A549 (cell line): ENCODE results near the gene SASH1. TPM values are rescaled to one million over a fixed set of nuclear protein-coding genes. Genes with fewer than 3 reads are reported as not detected.

Source experiments
- ATAC-seq, 2 experiments: fragments of 200-7000 bp in 1 of 2; fragments of >200 bp in 1 of 2; cut with Nextera tagmentation in 1 of 2; cut with Tn5 transposase in 1 of 2; 3 replicates each; pipeline versions ENCODE4 v1.8.0 to v1.9.1; 2018 to 2020; ENCODE audit warnings: mild to moderate bottlenecking in 1 of 2, moderate library complexity in 1 of 2
- CTCF ChIA-PET: fragments of 300-600 bp; sonication (Branson Sonifier 250); formaldehyde crosslinking; extraction: SDS; loops from one replicate; lab custom pipeline; 2021; ENCODE audit warnings: antibody characterized with exemption, inconsistent platforms; lab: Yijun Ruan, JAX
- POLR2A ChIA-PET: fragments of 350-600 bp; formaldehyde crosslinking; extraction: SDS; loops from one replicate; lab custom pipeline; 2021; ENCODE audit warnings: antibody characterized with exemption, inconsistent platforms; lab: Yijun Ruan, JAX
- DNase-seq, 2 experiments: peaks; one replicate each; pipeline versions ENCODE4 v3.0.0 to v3.0.0-alpha.2; 2011 to 2016; ENCODE audit warnings: low read depth in 1 of 2, low spot score in 1 of 2
- FAIRE-seq: peaks from 2 replicates; lab custom pipeline; 2011; peaks lifted over from hg19 to GRCh38; lab: Jason Lieb, UNC
- H3K27ac ChIP-seq, 2 experiments: fragments of >200 bp; sonication (Bioruptor Twin); formaldehyde crosslinking; 3 replicates each; pipeline ENCODE4 v1.5.1; 2016 to 2017
- H3K4me1 ChIP-seq: fragments of >200 bp; sonication (Bioruptor Twin); formaldehyde crosslinking; 3 replicates; pipeline ENCODE4 v1.6.1; 2016
- H3K4me2 ChIP-seq: fragments of >200 bp; sonication (Bioruptor Twin); formaldehyde crosslinking; 3 replicates; pipeline ENCODE4 v1.6.1; 2016
- H3K4me3 ChIP-seq: fragments of >200 bp; sonication (Bioruptor Twin); formaldehyde crosslinking; 3 replicates; pipeline ENCODE4 v1.5.1; 2016
- H3K9me3 ChIP-seq: fragments of >200 bp; sonication (Bioruptor Twin); formaldehyde crosslinking; 3 replicates; pipeline ENCODE4 v1.6.1; 2016
- BHLHE40 ChIP-seq: IDR thresholded peaks from 2 replicates; pipeline ENCODE4 v1.6.1; 2012; ENCODE audit warnings: low read depth, low read length, inconsistent platforms
- CHD2 ChIP-seq: fragments of 150-350 bp; IDR thresholded peaks from 2 replicates; pipeline ENCODE4 v1.6.1; 2014; ENCODE audit warnings: low read length; ENCODE audit not compliant: partially characterized antibody
- EHF ChIP-seq: fragments of 250-450 bp; sonication (Bioruptor Pico); IDR thresholded peaks from 2 replicates; pipeline ENCODE4 v1.5.0; 2020; ENCODE audit warnings: mild to moderate bottlenecking
- ESRRA ChIP-seq: fragments of 150-350 bp; IDR thresholded peaks from 2 replicates; pipeline ENCODE4 v1.6.1; 2014; ENCODE audit warnings: mild to moderate bottlenecking, low read length, borderline replicate concordance
- FOSL2 ChIP-seq, 2 experiments: fragments of 450-650 bp in 1 of 2; fragments of >200 bp in 1 of 2; sonication (Bioruptor Twin) in 1 of 2; formaldehyde crosslinking; IDR thresholded peaks; 2 replicates each; pipeline versions ENCODE4 v1.5.0 to v1.6.1; 2016 to 2020; ENCODE audit warnings: mild to moderate bottlenecking in 1 of 2, moderate library complexity in 1 of 2
- GATA3 ChIP-seq: IDR thresholded peaks from 2 replicates; pipeline ENCODE4 v1.6.1; 2012; ENCODE audit warnings: borderline replicate concordance
- HDAC2 ChIP-seq: fragments of 200-600 bp; sonication (generic); IDR thresholded peaks from 2 replicates; pipeline ENCODE4 v1.6.1; 2016
- HEYL ChIP-seq: fragments of 250-450 bp; sonication (Bioruptor Pico); IDR thresholded peaks from 2 replicates; pipeline ENCODE4 v1.8.0; 2021; ENCODE audit warnings: mild to moderate bottlenecking, moderate library complexity
- KDM1A ChIP-seq: fragments of 200-600 bp; sonication (generic); IDR thresholded peaks from 2 replicates; pipeline ENCODE4 v1.6.1; 2016; ENCODE audit warnings: low read depth, mild to moderate bottlenecking
- KDM5A ChIP-seq: fragments of 200-600 bp; sonication (generic); IDR thresholded peaks from 2 replicates; pipeline ENCODE4 v1.6.1; 2016; ENCODE audit warnings: antibody characterized with exemption, mild to moderate bottlenecking
- MYC ChIP-seq: IDR thresholded peaks from 2 replicates; pipeline ENCODE4 v1.6.1; 2012; ENCODE audit warnings: mild to moderate bottlenecking, inconsistent platforms, low read length, improper control_type of control experiment, borderline replicate concordance
- NR3C1 ChIP-seq: fragments of >200 bp; sonication (Bioruptor Twin); formaldehyde crosslinking; IDR thresholded peaks from 3 replicates; pipeline ENCODE4 v1.6.1; 2017
- PBX3 ChIP-seq: IDR thresholded peaks from 2 replicates; pipeline ENCODE4 v1.6.1; 2012
- PHF8 ChIP-seq: fragments of 200-600 bp; sonication (generic); IDR thresholded peaks from 2 replicates; pipeline ENCODE4 v1.6.1; 2016; ENCODE audit warnings: low read depth, mild to moderate bottlenecking, antibody characterized with exemption, moderate library complexity, borderline replicate concordance
- POLR2A ChIP-seq: IDR thresholded peaks from 2 replicates; pipeline ENCODE4 v1.6.1; 2012; ENCODE audit warnings: mild to moderate bottlenecking, low read length
- POLR2AphosphoS2 ChIP-seq: conservative IDR thresholded peaks from 2 replicates; pipeline ENCODE4 v1.6.1; 2012; ENCODE audit warnings: low read length, improper control_type of control experiment, inconsistent platforms
- RAD21 ChIP-seq, 2 experiments: fragments of >200 bp in 1 of 2; sonication (Bioruptor Twin) in 1 of 2; formaldehyde crosslinking in 1 of 2; IDR thresholded peaks in 1 of 2; conservative IDR thresholded peaks in 1 of 2; 2 replicates in 1 of 2; 3 replicates in 1 of 2; pipeline ENCODE4 v1.6.1; 2012 to 2018; ENCODE audit warnings: inconsistent platforms in 1 of 2
- RCOR1 ChIP-seq: fragments of 150-350 bp; IDR thresholded peaks from 2 replicates; pipeline ENCODE4 v1.6.1; 2014; ENCODE audit warnings: antibody characterized with exemption, low read length, low read depth
- SREBF2 ChIP-seq: fragments of 450-650 bp; IDR thresholded peaks from 2 replicates; pipeline ENCODE4 v1.6.1; 2014; ENCODE audit warnings: mild to moderate bottlenecking, moderate library complexity
- TP53 ChIP-seq: fragments of 250-450 bp; sonication (Bioruptor Pico); IDR thresholded peaks from 2 replicates; pipeline ENCODE4 v1.5.0; 2021; ENCODE audit warnings: mild to moderate bottlenecking, moderate library complexity
- USF2 ChIP-seq: fragments of 450-650 bp; IDR thresholded peaks from 2 replicates; pipeline ENCODE4 v1.6.1; 2014; ENCODE audit warnings: antibody characterized with exemption
- ZSCAN20 ChIP-seq: fragments of 250-450 bp; sonication (Bioruptor Pico); IDR thresholded peaks from 2 replicates; pipeline ENCODE4 v1.8.0; 2022; ENCODE audit warnings: mild to moderate bottlenecking, moderate library complexity
- WGBS: methylation state at CpG from one replicate; pipeline ENCODE4 v1.1.6; 2017; ENCODE audit errors: missing lambda C conversion rate; 5-methylcytosine and 5-hydroxymethylcytosine counted together
- polyA plus RNA-seq, 4 experiments: library from polyadenylated mRNA; depleted of rRNA in 3 of 4; stranded (reverse); fragments of >200 nt; fragmentation: RNase III in 1 of 4; extraction: RNeasy Plus Mini Kit Qiagen cat#74134 plus additional on column Dnase treatment in 1 of 4; gene quantifications; 2 replicates in 3 of 4; 3 replicates in 1 of 4; pipeline ENCODE4 v1.2.3, GENCODE V29; 2011 to 2017

SASH1 gene
- polyA plus RNA-seq, 2 of the 4 experiments (the other 2 are of a cell fraction): 2.5 to 3.0 TPM

- WGBS: 49% methylated on average over 5 of the region's 5 CpGs
Measured at GRCh38 chr6:148465011-148465335, 122.3 kb downstream of the SASH1 start.

GRCh38 chr6:148465670-148466069 is 123.0 kb downstream of the SASH1 start:
- H3K27ac ChIP-seq: no peak overlapping the region
- H3K4me2 ChIP-seq: no peak overlapping the region
- peaks cover 4% of the 10 kb centered on the region; the same call in 1 of the 3 replicates for H3K4me1 ChIP-seq
- POLR2A ChIA-PET: no interaction called here
- DNase-seq (no peak), FAIRE-seq (no peak), ATAC-seq (no peak)
- WGBS: 59% methylated on average over 6 of the region's 6 CpGs
- no peak overlapping the region for H3K4me3 ChIP-seq
- H3K9me3 ChIP-seq: no peaks in the 10 kb centered on the region
- TF ChIP-seq MYC (no peak), PHF8 (no peak), BHLHE40 (no peak), ZSCAN20 (no peak), SREBF2 (no peak), RAD21 (conservative IDR thresholded peaks at IDR 0.05 in 1 of 2, IDR thresholded peaks at IDR 0.05 in 1 of 2) (no peak), FOSL2 (IDR thresholded peaks at IDR 0.05) (no peak), FOSL2 (CRISPR knock-in tag; IDR thresholded peaks at IDR 0.05) (no peak), POLR2AphosphoS2 (no peak), CHD2 (no peak), EHF (CRISPR knock-in tag) (no peak), USF2 (no peak), RCOR1 (no peak)
- CTCF ChIA-PET: interaction anchor here (0.6 to 3.5 kb wide), 11 partner anchors 9 to 964 kb away, joined by 3 to 28 read pairs (median 3); no protein-coding TSS in a partner anchor

More at GRCh38 chr6:148465011-148465335, 122.3 kb downstream of the SASH1 start:
- FAIRE-seq (no peak), ATAC-seq (no peak), DNase-seq (no peak)
- TF ChIP-seq HDAC2 (no peak), TP53 (no peak), USF2 (no peak), NR3C1 (no peak), HEYL (no peak), FOSL2 (IDR thresholded peaks at IDR 0.05) (no peak), FOSL2 (CRISPR knock-in tag; IDR thresholded peaks at IDR 0.05) (no peak), POLR2A (no peak), MYC (no peak), RCOR1 (no peak)
- peaks cover 4% of the 10 kb centered on the region; the same call in 1 of the 3 replicates for H3K4me1 ChIP-seq
- ChIA-PET CTCF (interaction anchor here (0.8 to 3.5 kb wide), 6 partner anchors 8 to 288 kb away, joined by 3 to 28 read pairs (median 4); no protein-coding TSS in a partner anchor), POLR2A (no interaction called here)
- no peak overlapping the region for H3K4me2 ChIP-seq
- no peak overlapping the region for H3K27ac ChIP-seq
- H3K9me3 ChIP-seq: no peaks in the 10 kb centered on the region
- no peak overlapping the region for H3K4me3 ChIP-seq

GRCh38 chr6:148466158-148466557 is 123.5 kb downstream of the SASH1 start:
- 68% methylated on average over 4 of the region's 4 CpGs for WGBS
- no peak for FAIRE-seq
- POLR2A ChIA-PET: no interaction called here

More at GRCh38 chr6:148466158-148466557, 123.5 kb downstream of the SASH1 start:
- peaks cover 4% of the 10 kb centered on the region; the same call in 1 of the 3 replicates for H3K4me1 ChIP-seq
- ATAC-seq (peak; percentile 70 to 82; a peak in 5 of 6 replicates), DNase-seq (no peak)
- no peak overlapping the region for H3K27ac ChIP-seq
- TF ChIP-seq KDM5A (no peak), PBX3 (no peak), ESRRA (no peak), KDM1A (no peak), GATA3 (no peak), POLR2A (no peak)
- H3K9me3 ChIP-seq: no peaks in the 10 kb centered on the region
- no peak overlapping the region for H3K4me2 ChIP-seq
- CTCF ChIA-PET: interaction anchor here (0.6 to 3.5 kb wide), 8 partner anchors 10 to 960 kb away, joined by 3 to 28 read pairs (median 4); no protein-coding TSS in a partner anchor
- no peak overlapping the region for H3K4me3 ChIP-seq
